H1 (cell line): ENCODE data around the gene AIF1L. TPM values are rescaled to one million over a fixed set of nuclear protein-coding genes. Genes with fewer than 3 reads are reported as not detected.

Experiments
- CTCF ChIA-PET: fragments of 300-600 bp; sonication (Branson Sonifier 250); formaldehyde crosslinking; loops from one replicate; lab custom pipeline; 2021; ENCODE audit not compliant: partially characterized antibody; lab: Charles Lee
- POLR2A ChIA-PET: fragments of 300-600 bp; sonication (Branson Sonifier 250); formaldehyde crosslinking; loops from one replicate; lab custom pipeline; 2021; ENCODE audit warnings: inconsistent platforms; ENCODE audit not compliant: partially characterized antibody; lab: Charles Lee
- DNase-seq, 2 experiments: peaks; one replicate each; pipeline versions ENCODE4 v3.0.0 to v3.0.0-alpha.2; 2010 to 2022; ENCODE audit warnings: low spot score in 2 of 2, low read depth in 1 of 2, mixed read lengths in 1 of 2
- FAIRE-seq: peaks from 2 replicates; lab custom pipeline; 2011; peaks lifted over from hg19 to GRCh38; lab: Jason Lieb, UNC
- H2AFZ ChIP-seq: 2 replicates; pipeline ENCODE4 v1.8.1; 2012; ENCODE audit warnings: low read length, inconsistent platforms
- H2AK5ac ChIP-seq: 2 replicates; pipeline ENCODE4 v1.6.1; 2013; ENCODE audit warnings: low read depth, low read length
- H2BK120ac ChIP-seq: replicated peaks from 2 replicates; pipeline ENCODE3; 2013; ENCODE audit warnings: low read depth, low read length, inconsistent platforms
- H2BK12ac ChIP-seq: 2 replicates; pipeline ENCODE4 v1.6.1; 2013; ENCODE audit warnings: low read depth, low read length
- H2BK15ac ChIP-seq: 2 replicates; pipeline ENCODE4 v1.6.1; 2013; ENCODE audit warnings: low read length
- H2BK20ac ChIP-seq: 2 replicates; pipeline ENCODE4 v1.6.1; 2013; ENCODE audit warnings: low read length
- H2BK5ac ChIP-seq: 2 replicates; pipeline ENCODE4 v1.6.1; 2013; ENCODE audit warnings: low read depth, low read length
- H3K14ac ChIP-seq: 2 replicates; pipeline ENCODE4 v1.6.1; 2013; ENCODE audit warnings: inconsistent platforms; ENCODE audit not compliant: insufficient read length
- H3K18ac ChIP-seq: 2 replicates; pipeline ENCODE4 v1.6.1; 2013; ENCODE audit warnings: low read length; ENCODE audit errors: extremely low read depth
- H3K23ac ChIP-seq: 2 replicates; pipeline ENCODE4 v1.6.1; 2013; ENCODE audit warnings: inconsistent platforms; ENCODE audit not compliant: insufficient read length
- H3K23me2 ChIP-seq: 2 replicates; pipeline ENCODE4 v1.6.1; 2013; ENCODE audit warnings: low read depth, low read length
- H3K27ac ChIP-seq: 2 replicates; pipeline ENCODE4 v1.6.1; 2011; ENCODE audit warnings: low read depth, low read length, inconsistent platforms
- H3K27me3 ChIP-seq, 4 experiments: replicated peaks in 1 of 4; 1 replicate in 1 of 4; 2 replicates in 3 of 4; pipeline versions ENCODE4 v1.6.1 to v1.8.1; 2011 to 2013; ENCODE audit warnings: low read length in 3 of 4, mild to moderate bottlenecking in 3 of 4, inconsistent platforms in 2 of 4, mixed read lengths in 2 of 4, moderate library complexity in 1 of 4; ENCODE audit not compliant: control insufficient read depth in 3 of 4, insufficient read depth in 3 of 4; ENCODE audit errors: extremely low read depth in 1 of 4
- H3K36me3 ChIP-seq, 4 experiments: 2 replicates each; pipeline versions ENCODE4 v1.6.1 to v1.8.1; 2011 to 2013; ENCODE audit warnings: mild to moderate bottlenecking in 4 of 4, low read length in 3 of 4, moderate library complexity in 2 of 4, control low read depth in 1 of 4, inconsistent platforms in 1 of 4; ENCODE audit not compliant: insufficient read depth in 4 of 4, control insufficient read depth in 2 of 4
- H3K4ac ChIP-seq: replicated peaks from 2 replicates; pipeline ENCODE3; 2013; ENCODE audit warnings: low read length, low read depth, mixed read lengths, inconsistent platforms; ENCODE audit not compliant: insufficient read length
- H3K4me1 ChIP-seq, 4 experiments: replicated peaks in 1 of 4; 1 replicate in 1 of 4; 2 replicates in 3 of 4; pipeline versions ENCODE4 v1.6.1 to v1.8.1; 2011 to 2013; ENCODE audit warnings: low read length in 3 of 4, inconsistent platforms in 2 of 4, mixed read lengths in 1 of 4; ENCODE audit not compliant: insufficient read depth in 4 of 4, control insufficient read depth in 3 of 4
- H3K4me2 ChIP-seq, 2 experiments: 2 replicates each; pipeline versions ENCODE4 v1.6.1 to v1.8.1; 2011 to 2013; ENCODE audit warnings: low read depth in 2 of 2, low read length in 2 of 2, control low read depth in 1 of 2, inconsistent platforms in 1 of 2, mild to moderate bottlenecking in 1 of 2; ENCODE audit not compliant: insufficient read depth in 1 of 2
- H3K4me3 ChIP-seq, 4 experiments: fragments of 200-600, 300-600 bp in 1 of 4; sonication (generic), shearing (Covaris generic), sonication (Bioruptor Twin) in 1 of 4; 2 replicates each; pipeline versions ENCODE4 v1.5.1 to v1.8.1; 2011 to 2016; ENCODE audit warnings: low read length in 4 of 4, low read depth in 3 of 4, control low read depth in 2 of 4, inconsistent platforms in 2 of 4, mild to moderate bottlenecking in 2 of 4, mixed read lengths in 1 of 4, moderate library complexity in 1 of 4; ENCODE audit not compliant: insufficient read depth in 2 of 4; ENCODE audit errors: extremely low read depth in 1 of 4
- H3K56ac ChIP-seq: replicated peaks from 2 replicates; pipeline ENCODE3; 2013; ENCODE audit warnings: low read depth, mild to moderate bottlenecking, mixed read lengths, low read length, inconsistent platforms; ENCODE audit not compliant: insufficient read length
- H3K79me1 ChIP-seq: 2 replicates; pipeline ENCODE4 v1.6.1; 2013; ENCODE audit warnings: low read depth, low read length, control low read depth
- H3K79me2 ChIP-seq, 2 experiments: 2 replicates each; pipeline versions ENCODE4 v1.6.1 to v1.8.1; 2012 to 2013; ENCODE audit warnings: low read length in 2 of 2, mild to moderate bottlenecking in 2 of 2, inconsistent platforms in 1 of 2; ENCODE audit not compliant: insufficient read depth in 2 of 2, control insufficient read depth in 1 of 2
- H3K9ac ChIP-seq, 4 experiments: replicated peaks in 1 of 4; 1 replicate in 1 of 4; 2 replicates in 3 of 4; pipeline versions ENCODE4 v1.6.1 to v1.8.1; 2011 to 2013; ENCODE audit warnings: low read depth in 3 of 4, low read length in 3 of 4, control low read depth in 2 of 4, mild to moderate bottlenecking in 2 of 4, moderate library complexity in 2 of 4, inconsistent platforms in 1 of 4; ENCODE audit errors: extremely low read depth in 1 of 4
- H3K9me3 ChIP-seq, 2 experiments: 2 replicates each; pipeline versions ENCODE4 v1.6.1 to v1.8.1; 2012 to 2013; ENCODE audit warnings: mild to moderate bottlenecking in 2 of 2, moderate library complexity in 2 of 2, control low read depth in 1 of 2, inconsistent platforms in 1 of 2, low read depth in 1 of 2, low read length in 1 of 2, mixed read lengths in 1 of 2; ENCODE audit not compliant: insufficient read depth in 2 of 2
- H4K20me1 ChIP-seq, 2 experiments: replicated peaks in 1 of 2; 2 replicates each; pipeline versions ENCODE3 to v1.8.1; 2011 to 2013; ENCODE audit warnings: inconsistent platforms in 2 of 2, low read length in 2 of 2, mild to moderate bottlenecking in 1 of 2; ENCODE audit not compliant: insufficient read depth in 2 of 2, control insufficient read depth in 1 of 2
- H4K5ac ChIP-seq: 2 replicates; pipeline ENCODE4 v1.6.1; 2013; ENCODE audit warnings: low read length, low read depth, mixed read lengths, inconsistent platforms; ENCODE audit not compliant: insufficient read length
- H4K8ac ChIP-seq: 2 replicates; pipeline ENCODE4 v1.8.0; 2013; ENCODE audit warnings: mild to moderate bottlenecking, moderate library complexity, low read length, inconsistent platforms; ENCODE audit not compliant: insufficient read depth; ENCODE audit errors: extremely low read depth
- H4K91ac ChIP-seq: replicated peaks from 2 replicates; pipeline ENCODE3; 2013; ENCODE audit warnings: low read length, mixed read lengths, inconsistent platforms; ENCODE audit not compliant: insufficient read length
- CBX5 ChIP-seq: fragments of 300-800, 300-1000 bp; sonication (generic); IDR thresholded peaks from 2 replicates; pipeline ENCODE4 v1.7.1; 2016; ENCODE audit warnings: antibody characterized with exemption, low read length, low read depth
- CTBP2 ChIP-seq: IDR thresholded peaks from 2 replicates; pipeline ENCODE4 v1.7.0; 2011; ENCODE audit warnings: borderline replicate concordance, mild to moderate bottlenecking, moderate library complexity, mixed read lengths, low read length; ENCODE audit not compliant: insufficient read depth, insufficient read length
- EGR1 ChIP-seq: IDR thresholded peaks from 2 replicates; pipeline ENCODE4 v1.6.1; 2011; ENCODE audit warnings: low read depth, low read length, borderline replicate concordance
- NRF1 ChIP-seq: IDR thresholded peaks from 2 replicates; pipeline ENCODE4 v1.6.1; 2011; ENCODE audit warnings: mild to moderate bottlenecking, low read depth, low read length, improper control_type of control experiment
- PHF8 ChIP-seq: fragments of 200-600 bp; sonication (generic); conservative IDR thresholded peaks from 2 replicates; pipeline ENCODE4 v1.7.1; 2012; ENCODE audit warnings: low read depth, mild to moderate bottlenecking, inconsistent platforms, low read length, moderate library complexity
- RAD21 ChIP-seq, 2 experiments: IDR thresholded peaks in 1 of 2; conservative IDR thresholded peaks in 1 of 2; 2 replicates each; pipeline ENCODE4 v1.6.1; 2011; ENCODE audit warnings: low read depth in 2 of 2, low read length in 2 of 2, improper control_type of control experiment in 1 of 2, inconsistent platforms in 1 of 2, mild to moderate bottlenecking in 1 of 2, moderate library complexity in 1 of 2
- RNF2 ChIP-seq: fragments of 200-900, 300-1000 bp; sonication (generic); IDR thresholded peaks from 2 replicates; pipeline ENCODE4 v1.7.1; 2016; ENCODE audit warnings: borderline replicate concordance, low read depth, mild to moderate bottlenecking, antibody characterized with exemption, low read length; ENCODE audit not compliant: poor library complexity, severe bottlenecking; ENCODE audit errors: missing control alignments
- SP1 ChIP-seq: IDR thresholded peaks from 2 replicates; pipeline ENCODE4 v1.6.1; 2011; ENCODE audit warnings: low read depth, low read length
- TAF7 ChIP-seq: optimal IDR thresholded peaks from 2 replicates; pipeline ENCODE3; 2011; ENCODE audit warnings: low read depth, mild to moderate bottlenecking, inconsistent platforms, low read length, moderate library complexity, borderline replicate concordance
- TBP ChIP-seq: IDR thresholded peaks from 2 replicates; pipeline ENCODE4 v1.6.1; 2011; ENCODE audit warnings: low read depth, low read length, improper control_type of control experiment
- TEAD4 ChIP-seq: IDR thresholded peaks from 2 replicates; pipeline ENCODE4 v1.6.1; 2012; ENCODE audit warnings: low read depth, low read length, inconsistent platforms, mixed read lengths
- USF2 ChIP-seq: IDR thresholded peaks from 2 replicates; pipeline ENCODE4 v1.6.1; 2011; ENCODE audit warnings: low read length, improper control_type of control experiment
- YY1 ChIP-seq: IDR thresholded peaks from 2 replicates; pipeline ENCODE4 v1.6.1; 2011; ENCODE audit warnings: low read depth, mild to moderate bottlenecking, low read length
- polyA plus RNA-seq, 7 experiments: library from polyadenylated mRNA; depleted of rRNA in 3 of 7; stranded (reverse) in 5 of 7; unstranded in 2 of 7; fragments of >200 nt in 5 of 7; fragments of 200-250 nt in 2 of 7; gene quantifications; 1 replicate in 5 of 7; 2 replicates in 1 of 7; 4 replicates in 1 of 7; pipeline versions ENCODE4 v1.2.1 to v1.2.3, GENCODE V29; 2011 to 2013; ENCODE audit warnings: missing spikeins in 2 of 7, mixed read lengths in 2 of 7
- total RNA-seq: library from RNA; stranded (reverse); fragmentation: NEBNext Ultra II Directional; extraction: Animal tissue kit (Norgen Biotek cat#: 25700); gene quantifications from 2 replicates; pipeline ENCODE4 v1.2.1, GENCODE V29; 2021

AIF1L gene
- total and polyA plus RNA-seq, 2 of the 8 experiments (the other 6 are each of a cell fraction or from before 2014, with no cell fraction given), result 70.7 to 149 TPM

- no peak overlapping the region for H3K4me3 ChIP-seq
- no peaks in the 10 kb centered on the region for H3K23me2 ChIP-seq
- no peak overlapping the region for H2AFZ ChIP-seq
- H2BK120ac ChIP-seq, result no peak overlapping the region
- H2AK5ac ChIP-seq, result no peak overlapping the region
- DNase-seq, result no peak
- no peak overlapping the region for H3K56ac ChIP-seq
- H3K14ac ChIP-seq, result no peak overlapping the region
- POLR2A ChIA-PET, result interaction anchor here (1.0 kb wide), 1 partner anchor 22 kb away, joined by 3 read pairs; no protein-coding TSS in a partner anchor
- no peak overlapping the region for H3K27ac ChIP-seq
- H3K79me2 ChIP-seq, result no peaks in the 10 kb centered on the region
- CTCF ChIA-PET, result interaction anchor here (1.2 kb wide), 1 partner anchor 10 kb away, joined by 3 read pairs; no protein-coding TSS in a partner anchor
- no peaks in the 10 kb centered on the region for H3K27me3 ChIP-seq
- H4K5ac ChIP-seq, result no peak overlapping the region
- H4K20me1 ChIP-seq, result no peaks in the 10 kb centered on the region
- H2BK20ac ChIP-seq, result no peak overlapping the region
- peaks cover 5 to 37% (median 22%) of the 10 kb centered on the region in 4 experiments; a peak in 6 of 8 replicates for H3K36me3 ChIP-seq
- no peak overlapping the region for H3K23ac ChIP-seq
- H3K9me3 ChIP-seq, result no peaks in the 10 kb centered on the region
- H2BK5ac ChIP-seq, result no peak overlapping the region
- no peak overlapping the region for H3K18ac ChIP-seq
- H2BK15ac ChIP-seq, result no peak overlapping the region
- no peak overlapping the region for H4K8ac ChIP-seq
- H2BK12ac ChIP-seq, result no peak overlapping the region
- no peaks in the 10 kb centered on the region for H3K4me1 ChIP-seq
- no peaks in the 10 kb centered on the region; the same call in 1 of the 2 replicates for H3K79me1 ChIP-seq
- no peak for FAIRE-seq
- no peak overlapping the region for H3K4me2 ChIP-seq
- no peak overlapping the region for H4K91ac ChIP-seq
- no peak overlapping the region for H3K4ac ChIP-seq
- H3K9ac ChIP-seq, result no peak overlapping the region
- no peak for TF ChIP-seq PHF8
- TF ChIP-seq EGR1, result no peak
- no peak for TF ChIP-seq YY1
- no peak for TF ChIP-seq SP1
- no peak for TF ChIP-seq CBX5
- no peak for TF ChIP-seq NRF1
- TF ChIP-seq CTBP2, result no peak
- TF ChIP-seq RAD21 (IDR thresholded peaks at IDR 0.05 in 1 of 2, conservative IDR thresholded peaks at IDR 0.05 in 1 of 2; ENCODE audit: low read depth in 2 of 2, low read length in 2 of 2), result no peak
- TF ChIP-seq USF2, result no peak
- TF ChIP-seq TBP, result no peak
- TF ChIP-seq RNF2, result no peak
- TF ChIP-seq TAF7, result no peak
- no peak for TF ChIP-seq TEAD4
Observed at GRCh38 chr9:131165523-131165922, 69.2 kb downstream of the AIF1L start.
